ENCODE measurements around the gene FOXF2.
"Not testable (repeated sequence)": the region's sequence is repeated elsewhere in the genome, so short reads cannot be mapped to it uniquely, and the experiment has no call there.

The FOXF2 gene

DNA sequence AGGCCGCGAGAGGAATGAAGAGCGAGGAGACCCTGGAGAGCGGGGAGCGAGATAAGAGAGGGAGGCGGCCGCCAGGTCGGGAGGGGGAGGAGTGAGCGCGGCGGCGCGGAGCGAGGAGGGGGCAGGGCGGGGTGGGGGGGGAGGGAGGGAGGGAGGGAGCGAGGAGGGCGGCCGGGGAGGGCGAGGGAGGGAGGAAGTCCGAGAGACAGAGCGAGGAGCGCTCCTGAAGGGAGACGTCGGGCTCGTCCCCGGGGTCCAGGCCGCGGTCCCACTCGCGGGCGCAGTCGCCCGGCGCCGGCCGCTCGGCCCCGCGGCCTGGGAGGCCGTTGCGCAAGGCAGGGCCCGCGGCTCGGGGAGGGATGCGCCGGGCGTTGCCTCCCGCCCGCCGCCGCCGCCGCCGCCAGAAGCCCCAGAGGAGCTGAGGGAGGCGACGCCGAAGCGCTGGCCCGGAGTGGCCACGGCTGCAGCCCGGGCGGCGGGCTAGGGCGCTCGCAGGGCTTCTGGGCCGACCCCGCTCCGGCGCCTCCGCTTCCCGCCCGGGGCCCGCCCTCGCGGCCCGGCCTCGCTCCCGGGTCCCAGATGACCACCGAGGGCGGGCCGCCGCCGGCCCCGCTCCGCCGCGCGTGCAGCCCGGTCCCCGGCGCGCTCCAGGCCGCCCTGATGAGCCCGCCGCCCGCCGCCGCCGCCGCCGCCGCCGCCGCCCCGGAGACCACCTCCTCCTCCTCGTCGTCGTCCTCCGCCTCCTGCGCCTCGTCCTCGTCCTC lies at the start of gene FOXF2:
Gene FOXF2 (plus strand): TSS at position 208 of the 764 bp plus-strand sequence. CDS start 372 bp downstream, at position 580.
- no peak for DNase-seq (ENCODE audit: low read depth in 2 of 2)

DNA sequence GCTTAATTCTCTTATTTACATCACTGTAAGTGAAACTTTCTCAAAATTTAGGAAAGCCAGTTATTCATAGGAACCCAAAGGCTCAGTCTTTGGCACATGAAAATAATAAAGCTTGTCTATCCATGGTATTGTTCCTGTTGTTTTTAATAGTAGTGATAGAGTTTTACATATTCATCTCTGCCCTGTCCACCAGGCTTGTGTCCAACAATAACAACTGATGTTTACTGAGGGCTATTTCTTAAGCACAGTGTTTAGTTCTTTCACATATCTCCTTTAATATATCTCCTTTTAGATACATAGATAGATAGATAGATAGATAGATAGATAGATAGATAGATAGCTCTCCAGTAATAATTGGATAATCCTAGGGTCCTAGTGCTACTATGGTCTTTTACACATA lies 43.3 kb upstream of the FOXF2 start:
- no peak for DNase-seq (ENCODE audit: low read depth in 2 of 2)

DNA sequence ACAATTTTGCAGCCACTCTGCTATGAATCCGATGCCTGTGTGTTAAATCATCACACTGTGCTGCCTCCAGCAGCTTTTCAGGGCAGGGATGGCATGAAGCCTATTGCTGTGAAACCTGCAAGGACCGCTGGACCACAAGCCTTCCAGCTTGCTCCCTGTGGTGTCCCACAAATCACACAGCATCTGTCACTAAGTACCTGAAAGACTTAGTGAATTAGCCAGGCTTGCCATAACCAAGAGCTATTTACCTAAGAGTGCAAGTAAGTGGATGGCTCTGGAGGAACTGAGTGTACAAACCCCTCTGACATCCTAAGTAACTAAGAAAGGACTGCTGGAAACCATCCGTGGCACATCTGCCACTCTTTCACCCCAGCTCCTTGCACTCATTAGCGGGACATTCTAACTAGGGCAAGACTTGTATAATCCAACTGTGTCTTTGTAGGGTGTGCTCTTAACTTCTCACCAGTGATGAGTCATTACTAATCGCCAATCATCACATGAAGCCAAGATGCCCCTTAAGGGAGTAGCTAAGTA lies 42.8 kb upstream of the FOXF2 start:
- DNase-seq (ENCODE audit: low read depth in 2 of 2): no peak

DNA sequence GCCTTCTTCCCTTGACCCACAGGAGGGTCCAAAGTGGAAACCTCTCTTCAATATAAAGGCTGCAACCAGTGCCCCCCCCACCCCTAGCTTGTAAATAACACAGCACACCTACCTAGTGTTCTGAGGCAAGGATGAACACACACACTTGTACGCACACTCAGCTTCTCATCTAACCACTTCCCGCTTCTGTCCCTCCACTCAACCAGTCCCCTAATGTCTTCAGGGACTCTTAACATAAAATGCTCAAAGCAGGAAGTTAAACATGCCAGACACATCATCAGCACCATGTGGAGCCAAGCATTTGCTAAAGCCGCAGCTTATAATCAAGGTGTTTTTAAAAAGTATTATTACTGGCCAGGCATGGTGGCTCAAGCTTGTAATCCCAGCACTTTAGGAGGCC lies 42.2 kb upstream of the FOXF2 start:
- DNase-seq (ENCODE audit: low read depth in 2 of 2): no peak

DNA sequence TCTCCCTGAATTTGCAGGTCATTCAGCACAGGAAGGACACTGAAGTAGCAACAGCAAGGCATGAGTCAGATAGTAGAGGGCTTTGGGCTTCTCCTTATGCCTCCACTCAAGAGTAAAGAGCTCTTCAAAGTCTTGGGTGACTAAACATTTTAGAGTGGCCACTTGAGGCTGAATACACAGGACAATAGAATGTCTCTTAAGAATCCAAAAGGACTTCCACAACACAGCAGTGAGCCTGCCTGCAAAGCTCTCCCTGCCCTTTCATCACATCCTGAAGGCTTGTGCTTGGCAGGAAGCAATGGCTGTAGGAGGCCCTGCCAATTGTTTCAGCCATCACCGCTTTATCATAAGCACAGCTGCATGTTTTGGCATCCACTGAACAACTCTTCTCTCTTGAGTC lies 40.7 kb upstream of the FOXF2 start:
- DNase-seq (ENCODE audit: low read depth in 2 of 2): no peak

DNA sequence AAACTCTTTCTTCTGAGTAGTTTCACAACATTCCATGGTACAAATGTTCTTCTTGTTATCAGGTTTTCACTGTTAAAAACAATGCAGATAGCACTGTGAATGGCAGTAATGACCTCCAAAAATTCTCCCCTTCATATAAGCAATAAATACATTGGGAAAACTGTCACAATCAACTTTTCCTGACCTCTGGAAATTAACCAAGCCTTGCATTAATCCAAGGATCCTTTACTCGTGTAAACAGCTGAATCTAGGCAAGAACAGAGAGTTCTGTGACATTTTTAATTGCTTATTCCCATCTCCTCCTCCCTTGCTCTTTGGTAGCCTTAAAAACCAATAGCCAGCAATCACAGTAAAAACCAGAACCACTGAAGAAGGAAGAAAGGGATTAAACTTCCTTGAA lies 39.7 kb upstream of the FOXF2 start:
- DNase-seq (ENCODE audit: low read depth in 2 of 2): no peak

DNA sequence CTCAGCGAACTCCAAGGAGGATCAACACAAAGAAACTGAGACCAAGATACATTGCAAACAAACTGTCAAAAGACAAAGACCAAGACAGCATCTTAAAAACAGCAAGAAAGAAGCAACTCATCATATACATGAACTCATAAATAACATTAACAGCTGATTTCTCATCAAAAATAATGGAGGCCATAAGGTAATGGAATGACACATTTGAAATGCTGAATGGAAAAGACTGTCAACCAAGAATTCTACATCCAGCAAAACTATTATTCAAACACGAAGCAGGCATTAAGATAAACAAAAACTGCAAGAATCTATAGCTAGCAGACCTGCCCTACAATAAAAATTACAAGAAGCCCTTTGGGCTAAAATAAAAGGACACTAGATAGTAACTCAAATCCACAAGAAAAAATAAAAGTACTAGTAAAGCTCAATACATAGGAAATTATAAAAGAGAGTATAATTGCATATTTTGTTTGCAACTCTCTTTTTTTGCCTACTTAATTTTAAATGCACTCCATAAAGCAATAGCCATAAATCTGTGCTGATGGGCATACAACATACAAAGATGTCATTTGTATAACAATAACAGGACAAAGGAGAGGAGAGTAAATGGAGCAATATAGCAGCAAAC lies 37.9 kb upstream of the FOXF2 start:
- no peak for DNase-seq (ENCODE audit: low read depth in 2 of 2)

DNA sequence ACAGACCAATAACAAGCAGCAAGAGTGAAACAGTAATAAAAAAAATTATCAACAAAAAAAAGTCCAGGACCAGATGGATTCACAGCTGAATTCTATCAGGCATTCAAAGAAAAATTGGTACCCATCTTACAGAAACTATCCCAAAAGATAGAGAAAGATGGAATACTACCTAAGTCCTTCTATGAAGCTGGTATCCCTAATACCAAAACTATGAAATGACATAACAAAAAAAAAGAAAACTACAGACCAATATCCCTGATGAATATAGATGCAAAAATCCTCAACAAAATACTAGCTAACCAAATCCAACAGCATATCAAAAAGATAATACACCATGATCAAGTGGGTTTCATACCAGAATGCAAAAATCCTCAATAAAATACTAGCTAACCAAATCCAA lies 34.3 kb upstream of the FOXF2 start:
- not testable (repeated sequence) for DNase-seq (ENCODE audit: low read depth in 2 of 2)

DNA sequence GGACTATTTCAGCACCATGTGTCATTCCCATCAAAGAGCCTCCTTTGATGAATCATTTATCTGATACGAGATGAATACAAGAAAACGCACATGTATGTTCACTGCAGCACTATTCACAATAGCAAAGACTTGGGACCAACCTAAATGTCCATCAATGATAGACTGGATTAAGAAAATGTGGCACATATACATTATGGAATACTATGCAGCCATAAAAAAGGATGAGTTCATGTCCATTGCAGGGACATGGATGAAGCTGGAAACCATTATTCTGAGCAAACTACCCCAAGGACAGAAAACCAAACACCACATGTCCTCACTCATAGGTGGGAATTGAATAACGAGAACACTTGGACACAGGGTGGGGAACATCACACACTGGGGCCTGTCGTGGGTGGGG lies 27.7 kb upstream of the FOXF2 start:
- DNase-seq (ENCODE audit: low read depth in 2 of 2): not testable (repeated sequence)

DNA sequence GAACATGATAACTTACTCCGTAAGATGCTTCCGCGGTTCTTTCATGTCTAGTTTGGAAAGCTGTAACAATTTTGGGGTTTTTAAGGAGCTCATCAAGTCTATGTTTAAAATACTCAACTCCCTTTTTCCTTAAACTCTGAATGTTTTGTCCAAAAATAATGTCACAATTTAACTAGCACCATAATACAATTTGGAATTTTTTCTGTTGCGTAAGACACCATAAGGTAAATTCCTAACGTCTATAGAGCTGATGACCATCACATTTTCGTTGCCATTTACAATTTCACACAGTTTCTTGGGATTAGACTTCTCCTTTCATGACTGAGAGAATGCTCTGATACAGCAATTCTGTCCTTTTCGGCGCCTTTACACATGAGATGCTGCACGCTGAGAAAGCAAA lies 26.7 kb upstream of the FOXF2 start:
- no peak for DNase-seq (ENCODE audit: low read depth in 2 of 2)

DNA sequence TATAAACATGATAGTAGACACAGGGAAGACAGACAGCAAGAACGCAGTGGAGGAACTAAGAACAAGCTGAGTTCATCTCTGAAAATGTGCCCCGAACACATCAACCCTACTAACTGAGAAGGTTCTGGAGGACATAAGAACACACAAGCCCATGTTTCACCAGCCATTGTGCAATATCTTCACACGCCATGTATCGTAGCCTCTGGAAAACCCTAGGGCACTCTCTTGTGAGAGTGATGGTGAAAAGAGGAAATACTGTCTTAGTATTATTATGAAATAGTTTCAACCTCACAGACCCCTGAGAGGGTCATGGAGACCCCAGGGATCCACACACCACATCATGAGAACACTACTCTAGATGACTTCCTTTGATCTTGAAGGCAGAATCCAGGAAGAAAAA lies 26.1 kb upstream of the FOXF2 start:
- no peak for DNase-seq (ENCODE audit: low read depth in 2 of 2)

DNA sequence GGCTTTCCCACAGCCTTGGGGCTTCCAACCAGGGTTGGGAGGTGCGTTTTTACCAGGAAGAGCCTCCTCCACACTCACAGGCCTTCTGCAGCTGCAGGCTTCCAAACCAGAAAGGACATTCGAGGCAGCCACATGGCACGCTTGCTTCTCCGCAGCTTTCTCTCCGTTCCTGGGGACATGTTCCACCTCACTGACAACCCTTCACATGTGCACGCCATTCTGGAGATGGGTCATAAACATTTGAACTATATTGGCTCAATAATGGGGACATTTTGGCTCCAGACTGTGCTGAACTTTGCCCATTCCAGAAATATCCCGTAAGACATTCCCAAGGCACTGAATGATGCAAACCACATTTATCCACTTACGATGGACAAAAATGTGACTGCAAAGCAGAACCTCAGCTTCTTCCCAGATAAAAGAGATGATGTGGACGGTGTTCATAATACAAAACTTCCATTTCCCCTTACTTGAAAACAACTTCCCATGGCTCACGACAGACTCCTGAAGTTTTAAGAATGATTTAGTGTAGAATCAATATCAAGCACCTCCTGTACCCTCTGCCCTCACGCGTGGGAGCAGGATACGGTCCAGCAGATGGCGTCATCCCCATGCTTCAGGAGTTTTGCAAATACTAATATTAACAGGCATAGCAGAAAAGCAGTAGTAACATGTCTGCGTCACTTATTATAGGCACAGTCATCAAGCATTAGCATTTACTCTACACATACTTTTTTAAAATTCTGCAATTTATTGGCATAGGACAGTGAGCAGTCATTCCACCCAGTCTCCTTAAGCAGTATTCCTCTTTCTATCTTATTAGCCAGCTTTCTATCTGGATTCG lies 25.4 kb upstream of the FOXF2 start:
- DNase-seq (ENCODE audit: low read depth in 2 of 2): peak; percentile 15

DNA sequence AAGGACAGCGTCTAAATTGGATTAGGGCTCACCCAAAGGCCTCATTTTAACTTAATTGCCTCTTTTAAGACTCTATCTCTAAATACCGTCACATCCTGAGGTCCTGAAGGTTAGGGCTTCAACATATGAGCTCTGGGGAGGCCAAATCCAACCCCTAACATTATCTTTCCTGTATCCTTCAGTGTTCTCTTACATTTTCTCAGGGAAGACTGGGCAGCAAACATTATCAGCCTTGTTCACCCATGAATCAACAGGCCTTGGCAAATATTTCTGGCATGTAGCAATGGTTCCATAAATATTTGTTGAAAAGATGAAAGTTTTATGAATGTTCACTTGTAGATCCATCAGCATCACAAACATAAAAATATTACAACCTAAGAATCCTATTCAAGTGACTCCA lies 24.6 kb upstream of the FOXF2 start:
- DNase-seq (ENCODE audit: low read depth in 2 of 2): no peak

DNA sequence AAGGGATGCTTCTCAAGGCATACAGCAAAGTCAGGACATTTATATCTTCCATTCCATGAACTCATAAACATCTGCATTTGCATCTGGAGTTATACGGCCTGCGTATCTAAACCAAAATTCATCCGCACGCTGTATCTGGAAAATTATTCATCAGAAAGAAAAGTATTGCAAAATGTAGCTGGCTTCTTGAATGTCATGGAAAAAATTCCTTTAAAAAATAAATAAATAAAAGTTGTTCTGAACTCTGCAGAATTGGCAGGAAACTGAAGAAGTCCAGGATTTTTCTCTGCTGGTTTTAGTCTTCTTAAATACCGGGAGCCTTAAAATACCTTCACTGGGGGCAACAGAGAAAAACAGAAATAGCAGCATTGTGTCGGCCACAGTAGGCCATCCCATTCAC lies 23.7 kb upstream of the FOXF2 start:
- no peak for DNase-seq (ENCODE audit: low read depth in 2 of 2)

DNA sequence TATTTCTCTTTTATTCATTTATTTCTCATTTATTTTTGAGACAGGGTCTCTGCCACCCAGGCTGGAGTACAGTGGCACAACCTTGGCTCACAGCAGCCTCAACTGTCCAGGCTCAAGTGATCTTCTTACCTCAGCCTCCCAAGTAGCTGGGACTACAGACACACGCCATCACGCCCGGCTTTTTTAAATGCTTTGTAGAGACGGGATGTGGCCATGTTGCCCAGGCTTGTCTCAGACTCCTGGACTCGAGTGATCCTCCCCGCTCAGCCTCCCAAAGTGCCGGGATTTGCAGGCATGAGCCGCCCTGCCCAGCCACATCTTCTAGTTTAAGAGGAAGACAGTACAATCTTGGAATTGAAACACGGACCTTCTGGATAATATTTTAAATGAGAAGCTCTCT lies 21.6 kb upstream of the FOXF2 start:
- DNase-seq (ENCODE audit: low read depth in 2 of 2): no peak

DNA sequence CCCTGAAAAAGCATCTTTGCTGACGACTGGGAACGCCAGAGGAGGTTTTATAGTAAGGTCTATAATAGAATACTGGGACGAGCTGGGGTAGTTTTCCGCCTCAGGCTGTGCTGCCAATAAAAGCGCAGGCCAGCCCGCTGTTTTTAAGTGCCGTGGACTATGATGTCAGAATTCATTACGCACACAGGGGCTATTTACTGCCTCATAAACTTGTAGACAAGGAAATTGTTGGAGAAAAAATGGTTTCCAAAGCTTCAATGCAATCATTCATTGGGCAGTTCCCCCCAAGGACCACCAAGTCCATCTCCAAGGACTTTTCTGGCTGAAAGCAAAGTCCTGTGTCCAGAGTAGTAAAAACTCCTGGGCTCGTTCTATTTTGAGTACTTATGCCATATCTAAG lies 20.4 kb upstream of the FOXF2 start:
- no peak for DNase-seq (ENCODE audit: low read depth in 2 of 2)

DNA sequence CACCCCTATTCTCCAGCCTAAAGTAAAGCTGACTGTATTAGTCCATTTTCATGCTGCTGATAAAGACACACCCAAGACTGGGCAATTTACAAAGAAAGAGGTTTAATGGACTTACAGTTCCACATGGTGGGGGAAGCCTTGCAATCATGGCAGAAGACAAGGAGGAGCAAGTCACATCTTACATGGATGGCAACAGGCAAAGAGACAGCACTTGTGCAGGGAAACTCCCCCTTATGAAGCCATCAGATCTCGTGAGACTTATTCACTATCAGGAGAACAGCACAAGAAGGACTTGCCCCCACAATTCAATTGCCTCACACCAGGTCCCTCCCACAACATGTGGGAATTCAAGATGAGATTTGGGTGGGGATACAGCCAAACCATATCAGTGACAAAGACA lies 19.7 kb upstream of the FOXF2 start:
- not testable (repeated sequence) for DNase-seq (ENCODE audit: low read depth in 2 of 2)

DNA sequence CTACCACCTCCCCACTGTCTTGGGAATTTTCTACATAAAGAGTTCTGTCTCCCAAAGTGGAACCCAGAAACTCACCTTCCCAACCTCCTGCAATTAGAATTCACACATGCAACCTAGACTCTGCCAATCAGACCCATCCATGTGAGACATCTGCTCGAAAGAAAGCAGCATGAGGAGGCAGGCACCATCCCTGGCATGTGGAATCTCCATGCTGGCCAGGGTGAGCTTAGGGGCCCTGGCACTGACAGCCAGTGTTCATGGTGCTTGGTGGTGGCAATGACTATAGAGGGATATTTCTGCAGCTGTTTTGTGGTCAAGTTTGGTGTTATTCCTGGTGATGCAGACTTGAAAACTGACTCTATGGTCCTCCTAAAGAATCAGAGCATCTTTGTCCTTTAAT lies 17.4 kb upstream of the FOXF2 start:
- DNase-seq (ENCODE audit: low read depth in 2 of 2): no peak

DNA sequence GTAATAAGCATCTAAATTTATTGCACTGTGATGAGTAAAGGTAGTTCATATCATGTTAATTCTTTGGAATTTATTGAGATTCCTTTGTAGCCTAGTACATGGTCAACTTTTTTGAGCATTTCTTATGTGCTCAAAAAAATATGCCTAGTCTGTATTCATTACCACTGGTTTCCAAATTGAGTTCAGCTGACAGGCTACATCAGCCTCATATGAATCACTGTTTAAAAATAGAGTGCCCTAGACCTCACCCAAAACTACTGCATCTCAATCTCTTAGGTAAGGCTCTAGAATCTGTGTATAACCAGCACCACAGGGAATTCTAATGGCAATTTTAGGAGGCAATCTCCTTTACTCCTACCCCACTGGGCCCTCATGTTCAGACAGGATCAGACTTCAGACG lies 16.7 kb upstream of the FOXF2 start:
- no peak for DNase-seq (ENCODE audit: low read depth in 2 of 2)

DNA sequence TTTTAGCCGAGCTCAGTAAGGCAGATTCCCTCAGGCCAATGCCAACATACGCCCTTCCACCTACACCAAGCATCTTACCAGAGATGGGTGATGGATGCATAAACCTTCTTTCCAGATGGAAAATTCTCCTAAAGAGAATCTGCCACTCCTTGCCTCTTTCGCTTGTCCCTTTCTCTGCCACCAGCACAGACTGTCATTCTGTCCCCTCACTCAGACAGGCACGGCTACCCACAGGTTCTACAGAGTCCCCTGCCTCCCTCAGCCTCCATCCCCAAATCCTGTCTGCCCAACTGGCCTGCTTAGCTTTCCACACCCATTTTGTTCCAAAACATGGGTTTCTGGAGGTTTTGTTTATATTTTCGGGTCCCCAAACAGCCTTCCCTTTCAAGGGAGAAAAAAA lies 12.7 kb upstream of the FOXF2 start:
- DNase-seq (ENCODE audit: low read depth in 2 of 2): no peak

DNA sequence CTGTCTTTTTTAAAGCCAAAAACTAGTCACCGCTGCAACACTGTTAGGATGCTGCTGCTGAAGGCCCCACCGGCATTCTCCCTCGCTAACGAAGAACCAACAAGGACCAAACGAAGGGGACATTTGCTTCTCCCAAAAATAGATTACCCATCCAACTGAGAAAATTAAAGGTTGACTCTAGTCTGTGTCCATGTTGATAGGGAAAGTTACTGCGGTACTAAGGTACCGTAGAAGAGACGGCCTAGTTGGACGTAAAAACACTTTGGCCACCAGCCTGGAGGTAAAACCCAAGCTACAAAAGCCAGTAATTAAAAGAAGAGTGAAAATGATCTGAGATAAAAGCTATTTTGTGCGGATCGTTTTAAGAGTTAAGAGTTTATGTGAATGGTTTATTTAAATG lies 11.8 kb upstream of the FOXF2 start:
- DNase-seq (ENCODE audit: low read depth in 2 of 2): no peak
